ENCODE data around the gene YBX1. TPM values are rescaled to one million over a fixed set of nuclear protein-coding genes. Genes with fewer than 3 reads are reported as not detected.
"Not testable (repeated sequence)": the region's sequence is repeated elsewhere in the genome, so short reads cannot be mapped to it uniquely, and the experiment has no call there.

YBX1 gene
- total RNA-seq, 1 donor from 2014 or later: 461 TPM

- intact Hi-C loops (cut with micrococcal nuclease): loop anchor here (1.0 kb wide), 1 partner anchor 168 kb away; no protein-coding TSS in a partner anchor
Measured at GRCh38 chr1:42746436-42747105, 64.4 kb downstream of the YBX1 start.

- intact Hi-C loops (cut with micrococcal nuclease): loop anchor here (1.0 kb wide), 1 partner anchor 169 kb away; no protein-coding TSS in a partner anchor
Measured at GRCh38 chr1:42747125-42747524, 64.9 kb downstream of the YBX1 start.

GRCh38 chr1:42748021-42748420, 65.8 kb downstream of the YBX1 start:
- intact Hi-C loops (cut with micrococcal nuclease): no loop called here

GRCh38 chr1:42748461-42749410, 66.5 kb downstream of the YBX1 start:
- intact Hi-C loops (cut with micrococcal nuclease): no loop called here

GRCh38 chr1:42750041-42750440, 67.8 kb downstream of the YBX1 start:
- intact Hi-C loops (cut with micrococcal nuclease): no loop called here

GRCh38 chr1:42751511-42752070, 69.4 kb downstream of the YBX1 start:
- intact Hi-C loops (cut with micrococcal nuclease): not testable (repeated sequence)

GRCh38 chr1:42752284-42752683, 70.1 kb downstream of the YBX1 start:
- intact Hi-C loops (cut with micrococcal nuclease): no loop called here

- intact Hi-C loops (cut with micrococcal nuclease): no loop called here
Measured at GRCh38 chr1:42753070-42753469, 70.9 kb downstream of the YBX1 start.

Other genes with a start within 250 kb of the YBX1 start
- not detected in 2 replicates for gene ZMYND12, start 226.4 kb upstream of the YBX1 start, total RNA-seq
- gene PPCS, start 225.9 kb upstream of the YBX1 start, total RNA-seq: 42.0 and 46.7 TPM in 2 replicates
- gene CCDC30, start 219.1 kb upstream of the YBX1 start, total RNA-seq: 1.6 and 1.8 TPM in 2 replicates
- 80.9 and 92.3 TPM in 2 replicates for gene PPIH, start 24.0 kb upstream of the YBX1 start, total RNA-seq
- not detected in 2 replicates for gene CLDN19, start 57.8 kb downstream of the YBX1 start, total RNA-seq
- gene P3H1, start 84.6 kb downstream of the YBX1 start, total RNA-seq: 38.1 and 47.1 TPM in 2 replicates
- 7.2 and 7.3 TPM in 2 replicates for gene C1orf50, start 84.8 kb downstream of the YBX1 start, total RNA-seq
- 0.32 and 0.54 TPM in 2 replicates for gene TMEM269, start 102.6 kb downstream of the YBX1 start, total RNA-seq
- gene ERMAP, start 134.7 kb downstream of the YBX1 start, total RNA-seq: 5.8 and 6.3 TPM in 2 replicates
- gene SVBP, start 135.0 kb downstream of the YBX1 start, total RNA-seq: 12.0 TPM in 2 replicates
- 10.3 and 11.6 TPM in 2 replicates for gene ZNF691, start 164.2 kb downstream of the YBX1 start, total RNA-seq

Data from T-helper 1 cell treated with Interleukin-12 subunit alpha and Interleukin-12 subunit beta and Interleukin-4 antibody, amounts not matched to agents 30 ng/mL and 1 ng/mL, for 36 hours (primary cell).